Ovary (tissue), 3 donors: Measurements from ENCODE around the gene LOXL1.

ENCODE experiments used
- EP300 ChIP-seq: sonication (generic); formaldehyde crosslinking; IDR thresholded peaks from one replicate; pipeline ENCODE4 v1.6.1; 2017; ENCODE audit warnings: antibody characterized with exemption
- POLR2A ChIP-seq: fragments of 450-650 bp; IDR thresholded peaks from one replicate; pipeline ENCODE4 v1.6.1; 2017; ENCODE audit warnings: antibody characterized with exemption, mild to moderate bottlenecking, moderate library complexity
- TF ChIP-seq, protein P1 (sequence below), 3 donors: fragments of 450-650 bp in 2 of 3; fragments of 200-600 bp in 1 of 3; IDR thresholded peaks; one replicate each; pipeline versions ENCODE4 v1.5.1 to v1.8.0; 2016 to 2022; ENCODE audit warnings: antibody characterized with exemption in 3 of 3, mild to moderate bottlenecking in 1 of 3
- donor health status: DM: no; HTN: no; CAD: no.

DNA sequence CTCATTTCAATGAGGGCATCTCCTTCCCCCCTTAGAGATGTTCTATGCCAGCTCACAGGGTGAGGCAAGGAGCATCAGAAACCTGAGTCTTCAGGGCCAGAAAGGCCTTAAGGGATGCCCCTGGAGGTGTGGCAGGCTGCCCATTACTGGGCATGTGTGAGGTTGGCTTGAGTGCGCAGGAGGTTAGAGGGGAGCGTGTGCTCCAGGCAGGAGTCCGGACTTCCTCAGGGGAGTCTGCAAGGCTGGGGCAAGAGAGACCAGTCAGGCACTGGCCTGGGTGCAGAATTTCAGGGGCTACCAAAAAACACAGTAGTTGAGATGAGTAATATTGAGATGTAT, 1.9 kb downstream of the LOXL1 start:
- TF ChIP-seq, protein P1, sequence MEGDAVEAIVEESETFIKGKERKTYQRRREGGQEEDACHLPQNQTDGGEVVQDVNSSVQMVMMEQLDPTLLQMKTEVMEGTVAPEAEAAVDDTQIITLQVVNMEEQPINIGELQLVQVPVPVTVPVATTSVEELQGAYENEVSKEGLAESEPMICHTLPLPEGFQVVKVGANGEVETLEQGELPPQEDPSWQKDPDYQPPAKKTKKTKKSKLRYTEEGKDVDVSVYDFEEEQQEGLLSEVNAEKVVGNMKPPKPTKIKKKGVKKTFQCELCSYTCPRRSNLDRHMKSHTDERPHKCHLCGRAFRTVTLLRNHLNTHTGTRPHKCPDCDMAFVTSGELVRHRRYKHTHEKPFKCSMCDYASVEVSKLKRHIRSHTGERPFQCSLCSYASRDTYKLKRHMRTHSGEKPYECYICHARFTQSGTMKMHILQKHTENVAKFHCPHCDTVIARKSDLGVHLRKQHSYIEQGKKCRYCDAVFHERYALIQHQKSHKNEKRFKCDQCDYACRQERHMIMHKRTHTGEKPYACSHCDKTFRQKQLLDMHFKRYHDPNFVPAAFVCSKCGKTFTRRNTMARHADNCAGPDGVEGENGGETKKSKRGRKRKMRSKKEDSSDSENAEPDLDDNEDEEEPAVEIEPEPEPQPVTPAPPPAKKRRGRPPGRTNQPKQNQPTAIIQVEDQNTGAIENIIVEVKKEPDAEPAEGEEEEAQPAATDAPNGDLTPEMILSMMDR (IDR thresholded peaks at IDR 0.05), result no peak
- TF ChIP-seq POLR2A (no peak), EP300 (no peak)
